SIG-M5 treated with dmso at 0.1 percent for 504 hours (cell line): Measurements from ENCODE around the gene RABGAP1L.
"Not testable (repeated sequence)": the region's sequence is repeated elsewhere in the genome, so short reads cannot be mapped to it uniquely, and the experiment has no call there.

Source experiments
- DNase-seq: peaks from one replicate; lab custom pipeline; 2025; ENCODE audit not compliant: unreplicated experiment; lab: John Stamatoyannopoulos, UW

Gene RABGAP1L

GRCh38 chr1:174550296-174550695 is 391.0 kb downstream of the RABGAP1L start:
- no peak for DNase-seq

GRCh38 chr1:174556392-174556791 is 397.1 kb downstream of the RABGAP1L start:
- no peak for DNase-seq

GRCh38 chr1:174568551-174568950 is 409.2 kb downstream of the RABGAP1L start:
- no peak for DNase-seq

GRCh38 chr1:174569240-174569639 is 409.9 kb downstream of the RABGAP1L start:
- no peak for DNase-seq

GRCh38 chr1:174572771-174573170 is 413.5 kb downstream of the RABGAP1L start:
- DNase-seq: no peak

- DNase-seq: not testable (repeated sequence)
Measured at GRCh38 chr1:174576120-174576519, 416.8 kb downstream of the RABGAP1L start.

GRCh38 chr1:174577681-174578080 is 418.4 kb downstream of the RABGAP1L start:
- no peak for DNase-seq

GRCh38 chr1:174580801-174581200 is 421.5 kb downstream of the RABGAP1L start:
- no peak for DNase-seq

GRCh38 chr1:174583316-174583715 is 424.0 kb downstream of the RABGAP1L start:
- DNase-seq: no peak

- no peak for DNase-seq
Measured at GRCh38 chr1:174584071-174584470, 424.8 kb downstream of the RABGAP1L start.

GRCh38 chr1:174588618-174589017 is 429.3 kb downstream of the RABGAP1L start:
- not testable (repeated sequence) for DNase-seq

GRCh38 chr1:174605198-174605597 is 445.9 kb downstream of the RABGAP1L start:
- no peak for DNase-seq

GRCh38 chr1:174606471-174606870 is 447.2 kb downstream of the RABGAP1L start:
- no peak for DNase-seq

- DNase-seq: not testable (repeated sequence)
Measured at GRCh38 chr1:174617905-174618304, 458.6 kb downstream of the RABGAP1L start.

GRCh38 chr1:174623324-174624035 is 464.2 kb downstream of the RABGAP1L start:
- DNase-seq: no peak

GRCh38 chr1:174626031-174627025 is 467.0 kb downstream of the RABGAP1L start:
- no peak for DNase-seq

GRCh38 chr1:174637487-174637886 is 478.2 kb downstream of the RABGAP1L start:
- DNase-seq: no peak

- DNase-seq: no peak
Measured at GRCh38 chr1:174639461-174639860, 480.1 kb downstream of the RABGAP1L start.

GRCh38 chr1:174640783-174641182 is 481.5 kb downstream of the RABGAP1L start:
- DNase-seq: no peak

GRCh38 chr1:174642393-174642792 is 483.1 kb downstream of the RABGAP1L start:
- no peak for DNase-seq

- no peak for DNase-seq
Measured at GRCh38 chr1:174643206-174643605, 483.9 kb downstream of the RABGAP1L start.

GRCh38 chr1:174649572-174649971 is 490.3 kb downstream of the RABGAP1L start:
- not testable (repeated sequence) for DNase-seq
